Nephron progenitor cell (in vitro differentiated cells): ENCODE measurements around the gene FAM167B.

Source experiments
- DNase-seq: peaks from one replicate; pipeline ENCODE4 v3.0.0; 2021
- H3K27ac Mint-ChIP-seq: 2 replicates; pipeline ENCODE4 v1.8.0; 2021; ENCODE audit warnings: mild to moderate bottlenecking, moderate library complexity, mixed read lengths
- H3K27me3 Mint-ChIP-seq: 2 replicates; pipeline ENCODE4 v1.8.0; 2021; ENCODE audit warnings: mild to moderate bottlenecking, low read depth, mixed read lengths; ENCODE audit not compliant: poor library complexity
- H3K36me3 Mint-ChIP-seq: 2 replicates; pipeline ENCODE4 v1.8.0; 2021; ENCODE audit warnings: low read depth, mixed read lengths
- H3K4me1 Mint-ChIP-seq: 2 replicates; pipeline ENCODE4 v1.8.0; 2021; ENCODE audit warnings: mixed read lengths
- H3K4me3 Mint-ChIP-seq: 2 replicates; pipeline ENCODE4 v1.8.0; 2021; ENCODE audit warnings: mild to moderate bottlenecking, moderate library complexity, mixed read lengths
- H3K9me3 Mint-ChIP-seq: 2 replicates; pipeline ENCODE4 v1.8.0; 2021; ENCODE audit warnings: mild to moderate bottlenecking, moderate library complexity, mixed read lengths
- TF ChIP-seq, protein P1 (sequence below): fragments of 200-600 bp; sonication (generic); IDR thresholded peaks from 2 replicates; pipeline ENCODE4 v1.5.0; 2021; ENCODE audit warnings: antibody characterized with exemption

The FAM167B gene

DNA sequence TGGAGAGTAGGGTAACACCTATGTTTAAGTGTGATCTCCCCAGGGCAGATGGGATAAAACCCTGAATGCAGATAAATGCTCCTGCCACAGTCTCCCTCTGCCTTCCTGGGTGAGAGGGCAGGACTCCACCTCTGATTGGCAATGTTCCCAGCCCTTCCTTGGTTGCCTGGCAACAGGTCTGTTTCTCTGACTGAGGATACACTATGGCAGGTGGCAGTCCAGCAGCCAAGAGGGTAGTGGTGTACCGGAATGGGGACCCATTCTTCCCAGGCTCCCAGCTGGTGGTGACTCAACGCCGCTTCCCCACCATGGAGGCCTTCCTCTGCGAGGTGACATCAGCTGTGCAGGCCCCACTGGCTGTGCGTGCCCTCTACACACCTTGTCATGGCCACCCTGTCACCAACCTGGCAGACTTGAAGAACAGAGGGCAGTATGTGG lies 38.1 kb upstream of the FAM167B start, which contains the start of gene DCDC2B:
TSS of gene DCDC2B (plus strand) at position 199 of the 438 bp plus-strand sequence. CDS start at position 204, 5 bp downstream.
- DNase-seq = no peak
- TF ChIP-seq, protein P1, sequence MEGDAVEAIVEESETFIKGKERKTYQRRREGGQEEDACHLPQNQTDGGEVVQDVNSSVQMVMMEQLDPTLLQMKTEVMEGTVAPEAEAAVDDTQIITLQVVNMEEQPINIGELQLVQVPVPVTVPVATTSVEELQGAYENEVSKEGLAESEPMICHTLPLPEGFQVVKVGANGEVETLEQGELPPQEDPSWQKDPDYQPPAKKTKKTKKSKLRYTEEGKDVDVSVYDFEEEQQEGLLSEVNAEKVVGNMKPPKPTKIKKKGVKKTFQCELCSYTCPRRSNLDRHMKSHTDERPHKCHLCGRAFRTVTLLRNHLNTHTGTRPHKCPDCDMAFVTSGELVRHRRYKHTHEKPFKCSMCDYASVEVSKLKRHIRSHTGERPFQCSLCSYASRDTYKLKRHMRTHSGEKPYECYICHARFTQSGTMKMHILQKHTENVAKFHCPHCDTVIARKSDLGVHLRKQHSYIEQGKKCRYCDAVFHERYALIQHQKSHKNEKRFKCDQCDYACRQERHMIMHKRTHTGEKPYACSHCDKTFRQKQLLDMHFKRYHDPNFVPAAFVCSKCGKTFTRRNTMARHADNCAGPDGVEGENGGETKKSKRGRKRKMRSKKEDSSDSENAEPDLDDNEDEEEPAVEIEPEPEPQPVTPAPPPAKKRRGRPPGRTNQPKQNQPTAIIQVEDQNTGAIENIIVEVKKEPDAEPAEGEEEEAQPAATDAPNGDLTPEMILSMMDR = no peak
- no peak within 1 kb of the TSS for H3K4me3 Mint-ChIP-seq
- no peaks in the 10 kb centered on the region for H3K9me3 Mint-ChIP-seq
- H3K4me1 Mint-ChIP-seq = peaks cover 26% of the 10 kb centered on the region
- H3K27me3 Mint-ChIP-seq = peaks cover 5% of the 10 kb centered on the region
- H3K36me3 Mint-ChIP-seq = peaks cover 4% of the 10 kb centered on the region
- peak within 1 kb of the TSS; percentile 64 for H3K27ac Mint-ChIP-seq

DNA sequence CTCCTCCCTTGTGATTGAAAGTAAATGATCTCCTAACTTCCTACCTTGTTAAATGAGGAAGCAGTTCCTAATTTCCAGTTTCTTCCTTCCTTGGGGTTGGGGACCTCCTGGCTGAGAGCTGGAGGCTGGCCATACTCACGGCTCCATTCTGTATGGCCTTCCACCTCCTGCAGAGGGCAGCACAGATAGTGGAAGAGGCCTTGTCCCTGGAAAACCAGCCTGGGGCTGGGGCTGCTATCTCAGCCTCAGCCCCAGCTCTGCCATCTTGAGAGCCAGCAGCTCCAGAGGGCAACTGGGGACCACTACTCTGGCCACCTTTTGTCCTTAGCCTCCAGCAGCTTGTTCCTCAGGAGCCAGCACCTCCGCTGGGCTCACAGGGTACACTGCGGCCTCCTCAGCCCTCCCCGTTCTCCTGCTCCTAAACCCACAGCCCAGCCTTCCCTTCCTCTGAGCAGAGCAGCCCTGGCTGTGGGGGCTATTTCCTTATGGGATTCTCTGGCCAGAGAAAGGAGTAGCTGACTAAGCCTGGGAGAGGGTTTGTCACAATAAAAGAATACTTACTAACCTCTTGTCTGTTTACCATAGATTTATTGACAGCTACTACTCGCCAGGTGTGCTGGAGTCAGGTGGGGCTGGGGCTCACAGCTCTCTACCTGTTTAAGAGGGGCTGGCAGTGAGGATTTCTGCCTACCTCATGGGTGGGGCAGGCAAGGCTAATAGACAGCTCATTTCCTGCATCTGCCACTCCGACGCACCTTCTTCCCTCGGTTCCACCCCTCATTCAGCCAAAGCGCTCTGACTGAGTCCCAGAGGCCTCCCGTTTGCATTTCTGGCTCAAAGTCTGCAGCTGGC lies 31.2 kb upstream of the FAM167B start:
- Mint-ChIP-seq H3K27ac (peak overlapping the region; percentile 85), H3K4me3 (no peak overlapping the region), H3K9me3 (no peaks in the 10 kb centered on the region), H3K36me3 (peaks cover 19% of the 10 kb centered on the region), H3K4me1 (peaks cover 14% of the 10 kb centered on the region), H3K27me3 (peaks cover 4% of the 10 kb centered on the region)
- DNase-seq = peak; percentile 70
- TF ChIP-seq, protein P1 = peak; percentile 75

DNA sequence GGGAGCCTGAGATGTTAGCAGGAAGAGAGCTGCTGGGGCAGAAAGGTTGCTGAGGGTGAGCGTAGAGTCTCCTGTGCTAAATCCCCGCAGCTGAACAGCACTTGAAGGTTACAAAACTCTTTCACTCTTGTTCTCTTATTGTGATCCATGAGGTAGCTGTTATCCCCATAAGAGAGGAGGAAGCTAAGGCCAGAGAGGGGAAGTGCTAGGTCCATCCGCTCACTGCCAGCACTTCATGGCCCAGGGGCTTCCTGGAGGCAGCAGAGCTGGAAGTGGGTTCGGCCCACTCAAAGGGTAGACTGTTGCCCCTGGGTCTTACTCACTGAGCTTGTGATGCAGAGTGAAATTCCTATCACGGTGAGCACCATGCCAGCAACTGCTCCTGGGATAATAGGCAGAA lies 30.5 kb upstream of the FAM167B start:
- peaks cover 21% of the 10 kb centered on the region for H3K4me1 Mint-ChIP-seq
- H3K27ac Mint-ChIP-seq = peak overlapping the region; percentile 64
- H3K36me3 Mint-ChIP-seq = peaks cover 19% of the 10 kb centered on the region
- TF ChIP-seq, protein P1 = no peak
- peaks cover 4% of the 10 kb centered on the region for H3K27me3 Mint-ChIP-seq
- no peak overlapping the region for H3K4me3 Mint-ChIP-seq
- no peak for DNase-seq
- H3K9me3 Mint-ChIP-seq = no peaks in the 10 kb centered on the region

DNA sequence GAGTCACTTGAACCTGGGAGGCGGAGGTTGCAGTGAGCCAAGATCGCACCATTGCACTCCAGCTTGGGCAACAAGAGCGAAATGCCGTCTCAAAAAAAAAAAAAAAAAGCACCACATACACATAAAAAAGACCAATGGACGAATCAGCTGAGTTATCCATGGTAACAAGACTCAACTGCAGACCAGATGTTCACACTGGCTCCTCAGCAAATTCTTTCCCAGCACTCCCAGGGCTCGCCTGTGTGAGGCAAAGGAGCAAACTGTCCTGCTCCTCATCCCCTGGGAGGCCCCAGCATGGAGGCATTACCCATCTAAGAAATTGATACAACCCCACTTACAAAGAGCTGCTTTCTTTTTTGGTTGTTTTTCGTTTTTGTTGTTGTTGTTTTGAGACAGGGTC lies 28.0 kb upstream of the FAM167B start:
- H3K36me3 Mint-ChIP-seq = peaks cover 24% of the 10 kb centered on the region
- H3K4me1 Mint-ChIP-seq = peaks cover 44% of the 10 kb centered on the region
- DNase-seq = no peak
- H3K27ac Mint-ChIP-seq = no peak overlapping the region
- no peaks in the 10 kb centered on the region for H3K9me3 Mint-ChIP-seq
- TF ChIP-seq, protein P1 = no peak
- no peaks in the 10 kb centered on the region for H3K27me3 Mint-ChIP-seq
- no peak overlapping the region for H3K4me3 Mint-ChIP-seq

DNA sequence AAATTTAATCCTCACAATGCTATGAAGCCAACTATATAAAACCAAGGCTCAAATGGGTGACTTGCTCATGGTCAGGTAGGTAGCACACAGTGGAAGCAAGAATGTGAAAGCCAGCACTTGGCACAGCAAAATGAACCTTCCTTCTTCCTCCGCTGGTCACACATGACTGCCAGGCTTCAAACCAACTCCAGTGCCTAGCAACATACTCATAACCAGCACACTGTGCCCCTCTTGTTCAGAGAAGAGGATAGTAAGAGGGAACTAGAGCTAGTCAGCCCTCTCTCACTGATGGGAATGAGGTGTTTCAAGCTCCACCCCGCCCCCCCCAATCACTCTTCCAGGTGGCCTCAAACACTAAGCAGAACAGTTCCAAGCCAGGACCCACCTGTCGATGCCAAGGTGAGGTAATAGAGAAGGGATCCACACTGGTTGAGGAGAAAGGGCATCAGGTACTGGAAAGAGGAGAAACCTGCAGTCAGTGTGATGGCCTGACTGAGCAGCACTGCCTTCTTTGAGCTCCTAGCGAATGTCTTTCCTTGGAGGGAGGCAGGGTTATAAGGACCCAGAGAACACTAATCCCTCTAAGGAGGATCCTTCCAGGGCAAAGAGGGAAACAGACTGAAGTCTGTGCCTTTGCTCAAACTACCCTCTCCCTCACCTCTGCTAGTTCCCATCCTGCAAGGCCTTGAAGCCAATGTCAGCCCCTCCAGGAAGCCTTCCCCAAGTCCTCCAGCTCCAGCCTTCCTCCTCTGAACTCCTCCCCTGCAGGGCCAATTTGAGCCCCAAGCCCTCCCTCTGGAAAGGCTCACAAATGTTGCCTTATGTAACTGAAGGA lies 26.1 kb upstream of the FAM167B start:
- TF ChIP-seq, protein P1 = no peak
- Mint-ChIP-seq H3K4me1 (peaks cover 48% of the 10 kb centered on the region), H3K9me3 (no peaks in the 10 kb centered on the region), H3K4me3 (peak overlapping the region; percentile 96), H3K27ac (peak overlapping the region; percentile 95), H3K27me3 (no peaks in the 10 kb centered on the region), H3K36me3 (peaks cover 32% of the 10 kb centered on the region)
- no peak for DNase-seq
